ENCODE results near the gene HIRA. TPM values are rescaled to one million over a fixed set of nuclear protein-coding genes. Genes with fewer than 3 reads are reported as not detected.

Gene HIRA
- polyA plus RNA-seq, 6 donors from 2014 or later = 4.9 to 13.3 (median 10.4) TPM

DNA sequence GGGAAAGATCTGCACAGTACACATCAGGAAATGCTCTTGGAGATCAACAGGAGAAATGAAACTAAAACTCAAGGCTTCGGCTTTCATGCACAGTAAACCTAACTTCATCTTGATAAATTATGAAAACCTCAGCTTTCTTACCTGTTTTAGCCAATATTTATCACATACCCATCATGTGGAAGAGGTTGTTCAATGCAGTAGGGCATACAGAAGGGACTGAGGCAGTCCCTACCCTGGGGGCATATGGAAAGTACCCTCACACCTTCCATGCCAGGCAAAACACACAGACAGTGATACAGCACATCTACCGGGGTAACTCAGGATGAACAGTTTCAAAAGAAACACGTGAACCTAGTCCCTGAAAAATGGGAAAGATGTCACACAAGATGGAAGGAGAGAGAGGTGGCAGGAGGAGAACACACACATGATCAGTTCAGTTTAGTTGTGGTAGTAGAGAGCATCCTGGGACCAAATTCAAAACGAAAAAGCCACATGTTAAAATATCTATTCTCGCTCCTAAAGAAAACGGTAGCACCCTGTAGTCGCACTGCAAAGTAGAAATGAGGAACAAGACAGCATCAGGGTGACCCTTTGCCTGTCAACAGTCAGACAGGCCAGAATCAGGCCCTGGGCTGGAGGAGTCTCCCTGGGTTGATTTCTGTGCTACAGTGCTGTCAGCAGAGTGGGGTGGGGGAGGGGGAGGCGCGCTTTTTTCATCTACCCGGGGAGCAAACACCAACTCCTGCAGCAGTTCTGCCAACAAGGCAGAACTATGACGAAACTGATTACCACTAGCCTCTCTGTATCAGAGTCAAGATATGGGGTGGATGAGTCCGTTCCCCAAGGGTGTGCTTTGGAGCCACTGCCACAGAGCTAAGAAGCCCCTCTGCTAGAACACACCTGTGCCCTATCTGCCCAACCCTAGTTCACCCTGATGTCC is 1.3 kb downstream of the HIRA start:
- Mint-ChIP-seq H3K4me3 (peak overlapping the region; percentile 84 to 100 (median 90)), H3K27ac (peak overlapping the region; percentile 51 to 94 (median 92)), H3K9me3 (no peaks in the 10 kb centered on the region), H3K4me1 (peaks cover 34 to 74% (median 57%) of the 10 kb centered on the region in 3 donors), H3K27me3 (no peaks in the 10 kb centered on the region), H3K36me3 (no peaks in the 10 kb centered on the region)
- DNase-seq (peak; percentile 22), ATAC-seq (ENCODE audit: low read depth in 2 of 2) (no peak)

DNA sequence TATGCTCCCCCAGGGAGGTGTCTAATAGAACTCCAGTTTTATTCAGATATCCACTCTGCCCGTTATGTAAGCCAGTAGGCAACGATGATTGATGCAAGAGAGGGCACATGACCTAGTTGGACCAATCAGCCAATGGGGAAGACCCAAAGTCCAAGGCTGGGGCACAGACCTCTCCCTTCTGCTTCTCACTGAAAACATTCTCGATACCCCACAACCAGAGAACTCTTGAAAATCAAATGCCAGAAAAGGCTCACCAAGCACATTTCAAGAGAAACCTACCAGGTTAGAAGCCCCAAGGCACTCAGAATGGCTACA is 7.4 kb downstream of the HIRA start:
- H3K4me1 Mint-ChIP-seq = peaks cover 51 to 77% (median 58%) of the 10 kb centered on the region in 3 donors
- H3K36me3 Mint-ChIP-seq = no peaks in the 10 kb centered on the region
- H3K9me3 Mint-ChIP-seq = no peaks in the 10 kb centered on the region
- peak overlapping the region in 1 of 6 donors; percentile 24 for H3K27ac Mint-ChIP-seq
- no peak overlapping the region for H3K4me3 Mint-ChIP-seq
- H3K27me3 Mint-ChIP-seq = no peaks in the 10 kb centered on the region
- ATAC-seq (ENCODE audit: low read depth in 2 of 2) = no peak
- no peak for DNase-seq

DNA sequence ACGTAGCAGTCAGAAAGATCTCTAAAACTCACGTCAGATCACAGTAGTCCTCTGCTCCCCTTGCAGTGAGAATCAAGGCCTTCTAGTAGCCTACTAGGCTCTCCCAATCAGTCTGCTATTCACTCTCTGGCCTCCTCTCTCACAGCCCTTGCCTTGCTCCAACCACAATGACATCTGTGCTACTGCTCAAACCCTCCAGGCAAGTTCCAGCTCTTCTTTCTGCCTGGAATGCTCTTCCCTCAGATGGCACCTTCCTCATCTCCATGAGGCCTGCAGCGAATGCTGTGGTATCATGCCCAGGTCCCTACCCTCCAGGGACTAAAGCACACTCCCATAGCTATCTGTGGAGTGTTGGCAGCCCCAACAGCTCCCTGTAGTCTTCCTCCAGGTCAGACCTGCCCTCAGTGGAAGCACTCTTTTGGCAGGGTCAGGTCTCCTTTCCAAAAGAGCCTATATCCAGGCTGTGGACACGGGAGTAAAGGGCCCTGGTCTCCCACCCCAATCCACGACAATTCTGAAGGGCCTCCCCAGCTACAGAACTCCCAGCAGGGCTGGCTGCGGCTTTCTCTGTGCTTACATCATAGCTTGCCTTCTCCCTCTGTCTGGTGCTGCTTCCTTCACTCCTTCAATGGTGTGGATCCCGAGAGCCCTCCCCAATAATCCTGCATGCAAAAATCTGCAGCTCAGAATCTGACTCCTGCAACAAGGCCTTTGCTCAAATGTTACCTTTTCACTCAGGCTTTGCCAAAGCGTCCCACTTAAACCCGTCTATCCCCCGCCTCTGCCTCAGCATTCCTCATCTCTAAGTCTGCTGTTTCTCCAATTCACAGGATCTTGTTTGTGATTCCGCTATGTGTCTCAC is 8.9 kb downstream of the HIRA start:
- Mint-ChIP-seq H3K36me3 (no peaks in the 10 kb centered on the region), H3K27ac (peak overlapping the region in 4 of 6 donors; percentile 8 to 92 (median 40)), H3K4me1 (peaks cover 56 to 70% (median 62%) of the 10 kb centered on the region in 3 donors), H3K4me3 (peak overlapping the region in 1 of 8 donors; percentile 4), H3K9me3 (peaks cover 0 to 4% (median 0%) of the 10 kb centered on the region in 7 donors), H3K27me3 (no peaks in the 10 kb centered on the region)
- ATAC-seq (ENCODE audit: low read depth in 2 of 2) = no peak
- DNase-seq = no peak

DNA sequence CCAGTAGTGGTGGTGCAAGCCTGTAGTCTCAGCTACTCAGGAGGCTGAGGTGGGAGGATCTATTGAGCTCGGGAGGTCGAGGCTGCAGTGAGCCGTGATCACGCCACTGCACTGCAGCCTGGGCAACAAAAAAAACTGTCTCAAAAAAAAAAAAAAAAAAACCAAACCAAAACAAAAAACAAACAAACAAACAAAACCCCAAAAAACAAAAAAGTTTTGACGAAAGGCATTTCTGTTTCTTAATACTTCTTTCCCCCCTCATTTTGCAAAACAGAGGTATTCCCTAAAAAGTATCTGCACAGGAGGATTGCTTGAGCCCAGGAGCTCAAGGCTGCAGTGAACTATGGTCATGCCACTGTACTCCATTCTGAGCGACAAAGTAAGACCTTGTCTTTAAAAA is 11.2 kb downstream of the HIRA start:
- Mint-ChIP-seq H3K27me3 (no peaks in the 10 kb centered on the region), H3K27ac (peak overlapping the region in 4 of 6 donors; percentile 21 to 80 (median 48)), H3K36me3 (no peaks in the 10 kb centered on the region), H3K4me1 (peaks cover 43 to 63% (median 54%) of the 10 kb centered on the region in 3 donors), H3K4me3 (no peak overlapping the region), H3K9me3 (peaks cover 0 to 4% (median 0%) of the 10 kb centered on the region in 7 donors)
- DNase-seq (no peak), ATAC-seq (ENCODE audit: low read depth in 2 of 2) (no peak)

DNA sequence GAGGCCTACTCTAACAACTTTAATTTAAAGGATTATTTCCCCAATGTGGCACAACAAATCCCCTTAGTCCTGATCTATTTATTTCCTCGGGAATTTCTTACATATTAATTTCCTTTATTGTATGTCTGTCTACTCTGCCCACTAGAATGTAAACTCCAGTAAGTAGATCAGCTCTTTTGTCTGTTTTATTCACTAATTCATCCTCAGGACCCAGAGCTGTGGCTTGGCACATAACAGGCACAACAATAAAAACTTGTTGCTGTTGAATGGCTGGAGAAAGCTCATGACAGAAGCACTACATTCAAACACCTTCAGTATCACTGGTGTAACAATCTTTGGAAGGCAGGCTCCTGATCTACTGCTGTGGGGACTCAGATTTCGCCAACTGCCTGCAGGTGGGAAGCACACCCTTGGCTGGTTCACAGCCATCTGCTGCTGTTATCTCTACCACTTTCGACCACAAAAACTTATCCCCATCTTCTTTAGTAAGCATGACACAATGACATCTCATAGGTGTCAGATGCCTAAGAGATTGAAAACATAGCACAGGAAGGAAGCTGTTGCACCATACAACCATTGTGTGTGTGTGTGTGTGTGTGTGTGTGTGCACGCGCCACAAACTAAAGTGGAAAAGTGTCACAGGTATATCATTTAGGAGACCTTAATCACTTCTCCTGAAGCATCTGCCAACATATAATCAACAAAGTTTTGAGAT is 11.9 kb downstream of the HIRA start:
- H3K27me3 Mint-ChIP-seq = no peaks in the 10 kb centered on the region
- H3K27ac Mint-ChIP-seq = peak overlapping the region in 5 of 6 donors; percentile 44 to 80 (median 74)
- peaks cover 43 to 62% (median 54%) of the 10 kb centered on the region in 3 donors for H3K4me1 Mint-ChIP-seq
- DNase-seq (no peak), ATAC-seq (ENCODE audit: low read depth in 2 of 2) (peak; percentile 52 to 63)
- H3K9me3 Mint-ChIP-seq = peaks cover 0 to 4% (median 0%) of the 10 kb centered on the region in 7 donors
- H3K4me3 Mint-ChIP-seq = no peak overlapping the region
- no peaks in the 10 kb centered on the region for H3K36me3 Mint-ChIP-seq

DNA sequence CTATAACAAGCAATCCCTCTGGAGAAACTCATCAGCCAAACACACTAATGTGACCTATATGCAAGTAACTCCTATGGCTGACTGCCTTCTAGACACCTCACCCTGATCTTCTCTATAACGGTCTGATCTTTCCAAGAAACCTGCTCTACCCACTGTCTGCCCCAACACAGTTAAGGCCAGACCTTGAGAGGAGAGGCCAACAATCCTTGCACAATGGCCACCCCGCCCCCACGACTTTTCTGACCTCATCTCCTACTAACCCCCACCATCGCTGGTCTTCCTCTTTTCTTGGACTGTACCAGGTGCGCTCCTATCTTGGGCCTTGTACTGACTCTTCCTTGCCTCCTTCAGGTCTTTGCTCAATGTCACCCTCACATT is 12.5 kb downstream of the HIRA start:
- no peak for DNase-seq

DNA sequence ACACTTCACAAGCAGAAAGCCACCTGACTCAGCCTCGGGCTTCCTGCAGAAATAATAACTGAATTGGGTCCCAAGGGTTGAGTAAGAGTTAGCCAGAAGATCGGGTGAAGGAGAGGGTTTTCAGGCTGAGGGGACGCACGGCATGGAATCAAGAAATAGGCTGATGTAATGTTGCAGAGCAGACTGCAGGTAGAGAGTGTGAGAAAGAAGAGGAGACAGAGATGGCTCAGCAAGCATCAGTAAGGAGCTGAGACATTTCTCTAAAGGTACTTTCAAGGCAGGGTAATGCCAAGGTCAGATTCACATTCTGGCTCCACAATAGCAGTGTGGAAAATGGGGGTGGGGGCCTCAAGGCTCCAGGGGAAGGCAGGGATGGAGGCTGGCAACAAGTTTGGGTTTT is 18.6 kb downstream of the HIRA start:
- ATAC-seq (ENCODE audit: low read depth in 2 of 2) = no peak
- peaks cover 16 to 39% (median 30%) of the 10 kb centered on the region in 3 donors for H3K4me1 Mint-ChIP-seq
- H3K4me3 Mint-ChIP-seq = no peak overlapping the region
- DNase-seq = no peak
- peaks cover 0 to 7% of the 10 kb centered on the region in 2 donors for H3K36me3 Mint-ChIP-seq
- H3K9me3 Mint-ChIP-seq = peaks cover 0 to 2% (median 0%) of the 10 kb centered on the region in 7 donors
- no peak overlapping the region for H3K27ac Mint-ChIP-seq
- H3K27me3 Mint-ChIP-seq = no peaks in the 10 kb centered on the region

More for the DNA sequence above, 12.5 kb downstream of the HIRA start:
- Mint-ChIP-seq H3K9me3 (peaks cover 0 to 4% (median 0%) of the 10 kb centered on the region in 7 donors), H3K27me3 (no peaks in the 10 kb centered on the region), H3K4me3 (no peak overlapping the region), H3K27ac (peak overlapping the region; percentile 30 to 80 (median 64)), H3K36me3 (no peaks in the 10 kb centered on the region), H3K4me1 (peaks cover 45 to 58% (median 56%) of the 10 kb centered on the region in 3 donors)
- ATAC-seq (ENCODE audit: low read depth in 2 of 2) = peak; percentile 67 to 76

DNA sequence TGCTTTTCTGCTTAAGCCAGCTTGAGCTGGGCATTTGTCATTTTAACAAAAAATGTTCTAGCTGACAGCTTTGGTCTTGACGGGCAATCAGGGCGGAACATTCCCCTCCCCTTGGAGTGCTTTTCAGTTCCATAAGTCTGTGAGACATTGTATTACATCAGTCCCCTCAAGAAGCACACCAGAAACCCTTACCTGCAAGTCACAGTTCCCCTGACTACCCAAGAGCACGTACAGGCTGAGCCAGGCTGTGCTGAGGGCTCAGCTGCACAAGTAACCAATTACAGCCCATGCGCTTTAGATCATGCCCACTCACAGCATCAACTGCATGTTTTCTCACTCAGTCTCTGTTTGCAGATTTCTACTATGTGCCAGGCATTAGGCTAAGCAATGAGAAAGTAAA is 19.1 kb downstream of the HIRA start:
- Mint-ChIP-seq H3K36me3 (peaks cover 0 to 7% of the 10 kb centered on the region in 2 donors), H3K9me3 (no peaks in the 10 kb centered on the region), H3K4me3 (peak overlapping the region in 1 of 8 donors; percentile 77), H3K4me1 (peaks cover 13 to 39% (median 30%) of the 10 kb centered on the region in 3 donors), H3K27ac (no peak overlapping the region), H3K27me3 (no peaks in the 10 kb centered on the region)
- DNase-seq (no peak), ATAC-seq (ENCODE audit: low read depth in 2 of 2) (no peak)

DNA sequence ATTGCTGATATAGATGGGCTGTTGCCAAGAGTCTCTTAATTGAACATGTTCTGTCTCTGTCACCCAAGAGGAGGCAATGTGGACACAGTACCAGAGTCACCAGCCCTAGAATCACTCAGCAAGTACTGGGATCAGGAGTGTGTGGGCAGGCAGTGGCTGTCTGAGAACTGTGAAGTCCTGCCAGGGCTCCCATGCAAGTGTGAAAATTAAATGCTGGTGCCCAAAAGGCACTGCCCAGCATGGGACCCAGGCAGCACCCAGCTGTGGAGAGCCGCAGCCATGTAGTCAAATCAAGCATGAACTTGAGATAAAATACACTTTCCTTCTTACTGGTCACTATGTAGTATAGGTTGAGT is 19.9 kb downstream of the HIRA start:
- Mint-ChIP-seq H3K36me3 (peaks cover 5 to 7% of the 10 kb centered on the region in 2 donors), H3K27me3 (no peaks in the 10 kb centered on the region), H3K9me3 (no peaks in the 10 kb centered on the region), H3K4me3 (no peak overlapping the region), H3K4me1 (peaks cover 13 to 36% (median 30%) of the 10 kb centered on the region in 3 donors), H3K27ac (peak overlapping the region in 2 of 6 donors; percentile 15 to 89)
- no peak for ATAC-seq (ENCODE audit: low read depth in 2 of 2)
- no peak for DNase-seq

DNA sequence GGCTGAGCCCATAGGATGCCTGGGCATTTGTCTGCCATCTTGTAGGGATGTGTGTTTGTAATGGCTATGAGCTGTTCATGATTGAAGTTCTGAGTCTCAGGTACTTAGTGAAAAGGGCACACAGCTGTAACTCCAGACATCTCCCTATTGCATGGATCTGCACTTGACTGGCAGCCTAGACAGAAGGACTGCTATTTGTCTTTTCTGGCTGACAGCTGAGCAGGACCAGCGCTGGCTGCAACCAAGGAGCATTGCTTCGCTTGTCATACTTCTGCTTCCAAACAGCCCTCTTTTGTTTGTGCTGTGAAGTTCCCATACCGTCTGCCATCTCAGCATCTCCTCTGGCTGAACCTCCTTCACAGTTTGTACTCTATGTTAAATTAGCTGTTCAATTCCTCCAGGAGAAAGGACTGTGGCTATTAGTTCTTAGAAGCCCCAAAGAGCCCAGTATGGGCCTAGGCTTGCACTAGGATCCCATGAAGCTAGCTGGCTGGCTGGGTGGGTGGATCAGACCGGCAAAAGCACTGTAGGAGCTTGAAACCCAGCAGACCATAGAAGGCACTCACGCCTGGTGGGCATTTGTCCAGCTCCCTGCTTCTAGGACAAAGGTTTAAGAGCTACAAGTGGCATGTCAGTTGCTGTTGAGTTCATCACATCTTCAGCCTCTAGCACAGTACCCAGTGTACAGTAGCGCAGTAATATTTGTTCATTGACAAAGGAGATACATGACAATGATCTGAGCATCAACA is 20.4 kb downstream of the HIRA start:
- H3K27ac Mint-ChIP-seq = peak overlapping the region in 1 of 6 donors; percentile 44
- ATAC-seq (ENCODE audit: low read depth in 2 of 2) (no peak), DNase-seq (no peak)
- H3K27me3 Mint-ChIP-seq = no peaks in the 10 kb centered on the region
- H3K9me3 Mint-ChIP-seq = no peaks in the 10 kb centered on the region
- H3K4me1 Mint-ChIP-seq = peaks cover 13 to 36% (median 26%) of the 10 kb centered on the region in 3 donors
- no peak overlapping the region for H3K4me3 Mint-ChIP-seq
- peaks cover 7% of the 10 kb centered on the region in 2 donors for H3K36me3 Mint-ChIP-seq

DNA sequence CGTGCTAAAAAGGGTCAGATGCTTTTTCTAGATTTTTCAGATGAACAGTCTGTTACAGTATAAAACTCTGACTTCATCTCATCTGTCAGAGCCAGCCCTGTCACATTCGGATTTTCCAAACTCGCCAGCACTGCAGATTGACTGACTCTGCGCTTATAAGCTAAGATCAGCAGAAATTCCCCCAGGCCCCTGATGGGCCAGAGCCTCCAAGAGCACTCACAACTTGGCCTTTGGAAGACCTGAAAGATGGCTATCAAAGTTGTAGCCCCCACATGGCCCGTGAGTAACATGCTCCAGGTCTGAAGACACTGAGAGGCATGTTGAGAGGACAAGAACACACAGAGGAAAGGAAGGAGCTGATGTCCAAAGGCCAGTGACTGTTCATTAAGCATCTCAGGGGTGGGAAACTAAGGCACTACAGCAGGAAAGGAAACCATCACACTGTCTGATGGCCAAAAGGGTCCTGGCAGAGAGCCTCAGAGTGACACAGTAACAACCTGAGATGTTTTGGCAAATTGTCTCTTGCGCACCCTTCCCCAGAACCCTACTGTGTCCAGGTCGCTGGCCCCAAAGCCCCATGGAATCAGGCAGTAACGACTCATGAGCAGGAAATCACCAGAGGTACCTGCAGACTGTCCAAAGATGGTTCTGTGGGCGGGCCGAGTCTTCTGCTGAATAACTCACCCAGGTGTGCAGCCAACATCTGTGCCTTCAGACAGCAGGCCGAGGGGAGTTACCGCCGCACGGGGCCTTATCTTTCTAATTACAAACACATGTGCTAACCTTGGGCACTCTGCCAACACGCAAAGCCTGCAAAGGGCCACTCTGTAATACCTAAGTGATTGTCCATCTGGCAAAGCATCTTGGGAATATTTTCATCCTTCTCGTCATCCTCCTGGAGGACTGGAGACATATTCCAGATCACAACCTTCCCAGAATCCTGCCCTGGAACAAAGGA is 23.6 kb downstream of the HIRA start:
- Mint-ChIP-seq H3K27ac (peak overlapping the region in 1 of 6 donors; percentile 66), H3K4me1 (peaks cover 22 to 36% (median 26%) of the 10 kb centered on the region in 3 donors), H3K4me3 (no peak overlapping the region), H3K36me3 (peaks cover 7 to 13% of the 10 kb centered on the region in 2 donors), H3K27me3 (no peaks in the 10 kb centered on the region), H3K9me3 (no peaks in the 10 kb centered on the region)
- no peak for DNase-seq
- no peak for ATAC-seq (ENCODE audit: low read depth in 2 of 2)
